Omental fat pad (tissue), 4 donors: ENCODE data around the gene PLXNA4. TPM values are rescaled to one million over a fixed set of nuclear protein-coding genes. Genes with fewer than 3 reads are reported as not detected.

Experiments used
- ATAC-seq: fragments of 150-250 bp; one replicate; pipeline ENCODE4 v1.9.1; 2016; ENCODE audit warnings: mild to moderate bottlenecking, moderate library complexity; ENCODE audit not compliant: low FRiP score
- DNase-seq: peaks from one replicate; pipeline ENCODE4 v3.0.0-alpha.2; 2019; ENCODE audit warnings: low spot score
- CTCF ChIP-seq, 3 donors: fragments of 450-650 bp; IDR thresholded peaks; one replicate each; pipeline ENCODE4 v1.5.1; 2016 to 2017; ENCODE audit warnings: antibody characterized with exemption in 3 of 3, mild to moderate bottlenecking in 3 of 3, moderate library complexity in 2 of 3
- total RNA-seq, 4 donors: library from RNA; depleted of rRNA; stranded (reverse); fragments of >200 nt; gene quantifications; one replicate each; pipeline ENCODE4 v1.1.0, GENCODE V29; 2016

Gene PLXNA4
- total RNA-seq, 4 donors from 2014 or later = 31.4 to 111 (median 41.9) TPM

GRCh38 chr7:132244903-132245480 lies 331.3 kb downstream of the PLXNA4 start:
- ATAC-seq (no peak), DNase-seq (no peak)
- no peak for TF ChIP-seq CTCF (IDR thresholded peaks at IDR 0.05)

DNA sequence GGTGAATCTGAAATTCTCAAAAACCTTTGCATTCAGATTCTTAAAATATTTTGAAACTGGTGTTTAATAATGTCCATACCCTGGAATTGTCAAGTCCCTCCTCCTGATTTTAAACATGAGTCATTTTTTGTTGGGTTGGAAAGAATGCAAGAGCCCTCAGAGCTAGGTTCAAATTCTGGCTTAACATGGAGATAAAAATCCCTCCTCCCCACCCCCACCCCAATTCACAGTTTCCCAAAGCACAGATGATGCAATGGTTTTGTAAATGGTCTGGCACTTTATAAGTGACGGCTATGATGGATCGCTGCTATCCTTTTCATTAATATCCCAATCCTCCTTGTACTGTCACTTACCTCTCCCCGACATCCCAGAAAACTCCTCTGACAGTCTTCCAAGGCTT lies 332.8 kb downstream of the PLXNA4 start:
- DNase-seq (no peak), ATAC-seq (no peak)
- TF ChIP-seq CTCF (IDR thresholded peaks at IDR 0.05) = no peak

- DNase-seq (no peak), ATAC-seq (no peak)
- no peak for TF ChIP-seq CTCF (IDR thresholded peaks at IDR 0.05)
Measured at GRCh38 chr7:132243051-132243450, 333.2 kb downstream of the PLXNA4 start.

- no peak for ATAC-seq
- TF ChIP-seq CTCF (IDR thresholded peaks at IDR 0.05) = no peak
- DNase-seq = no peak
Measured at GRCh38 chr7:132242192-132242812, 334.0 kb downstream of the PLXNA4 start.

DNA sequence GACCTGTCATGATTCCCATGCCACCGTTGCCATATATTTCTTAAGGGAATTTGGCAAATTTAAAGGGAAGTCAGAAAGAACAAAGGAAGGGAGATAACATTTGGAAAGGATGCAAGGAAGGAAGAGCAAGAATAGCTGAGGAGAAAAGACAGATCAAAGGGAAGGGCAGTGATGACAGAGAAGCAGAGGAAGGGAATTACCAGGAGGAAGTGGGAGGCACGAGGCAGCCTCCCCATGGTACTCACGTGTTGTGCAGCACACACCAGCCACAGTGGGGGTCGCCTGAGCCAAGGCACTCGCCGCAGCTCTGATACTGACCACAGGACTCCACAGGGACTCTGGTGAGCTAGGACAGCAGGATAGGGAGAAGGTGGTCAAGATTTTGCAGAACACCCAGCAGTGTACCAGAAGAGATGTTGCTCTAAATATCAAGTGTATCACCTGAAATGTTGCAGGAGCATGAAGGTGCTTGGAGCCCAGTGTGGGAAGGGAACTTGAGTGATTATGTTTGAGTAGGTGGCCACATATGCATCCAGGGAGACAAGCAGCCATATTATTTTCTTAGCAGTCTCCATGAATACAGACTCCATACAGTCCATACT lies 335.3 kb downstream of the PLXNA4 start:
- DNase-seq (no peak), ATAC-seq (no peak)
- no peak for TF ChIP-seq CTCF (IDR thresholded peaks at IDR 0.05)

GRCh38 chr7:132240262-132240661 lies 336.0 kb downstream of the PLXNA4 start:
- DNase-seq = no peak
- no peak for ATAC-seq
- no peak for TF ChIP-seq CTCF (IDR thresholded peaks at IDR 0.05)
